ENCODE measurements around the gene ODAD2.

- TF ChIP-seq EZH2phosphoT487 (IDR thresholded peaks at IDR 0.05; ENCODE audit: borderline replicate concordance), result no peak
- TF ChIP-seq CTCF (conservative IDR thresholded peaks at IDR 0.05; ENCODE audit: low read length), result no peak
These were observed 15.9 kb downstream of the ODAD2 start for GRCh38 chr10:27982875-27983543.

Measured in Loucy (cell line).